ENCODE measurements around the gene ADCYAP1R1.

The ADCYAP1R1 gene

DNA sequence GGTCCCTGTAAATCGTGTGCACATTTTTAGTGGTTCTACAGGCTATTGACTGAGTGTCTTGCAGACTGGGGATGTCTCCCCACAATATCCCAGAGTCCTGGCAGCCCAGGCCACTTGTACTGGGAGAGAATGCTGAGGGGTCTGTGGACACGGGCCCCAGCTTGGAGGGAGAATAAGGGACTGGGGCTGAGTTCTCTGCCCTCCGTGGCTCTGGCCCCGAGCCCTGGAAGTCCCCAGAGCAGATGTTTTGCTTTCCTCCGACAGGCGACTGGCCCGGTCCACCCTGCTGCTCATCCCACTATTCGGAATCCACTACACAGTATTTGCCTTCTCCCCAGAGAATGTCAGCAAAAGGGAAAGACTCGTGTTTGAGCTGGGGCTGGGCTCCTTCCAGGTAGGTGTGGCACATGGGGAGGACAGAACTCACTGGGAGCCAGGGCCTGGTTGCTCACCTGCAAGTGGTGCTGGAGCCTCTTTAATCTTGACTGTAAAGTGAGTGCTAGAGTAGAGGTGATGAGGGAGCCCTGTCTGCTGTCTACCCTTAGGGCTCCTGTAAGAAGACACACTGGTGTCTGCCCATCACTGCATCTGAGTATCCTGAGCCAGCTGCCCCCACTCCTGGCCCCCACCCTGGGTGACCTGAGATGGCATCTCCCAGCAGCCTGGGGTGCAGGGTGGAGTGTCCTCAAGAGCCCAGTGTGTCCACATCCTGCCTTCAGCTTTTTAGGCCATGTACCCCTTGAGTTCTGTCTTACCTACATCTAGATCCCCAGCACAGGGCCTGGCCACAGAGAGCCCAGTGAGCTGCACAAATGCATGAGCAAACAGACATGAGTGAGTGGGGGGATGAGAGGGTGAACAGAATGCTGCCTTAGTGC is 51.1 kb downstream of the ADCYAP1R1 start:
- DNase-seq (ENCODE audit: insufficient read length) (no peak), FAIRE-seq (no peak)
- no peak for TF ChIP-seq POLR2AphosphoS5 (IDR thresholded peaks at IDR 0.05; ENCODE audit: low read depth, low read length)
- TF ChIP-seq TAF1 (IDR thresholded peaks at IDR 0.05; ENCODE audit: borderline replicate concordance, low read depth, low read length) = no peak
- TF ChIP-seq POLR2A (IDR thresholded peaks at IDR 0.05; ENCODE audit: low read depth, low read length) = no peak

DNA sequence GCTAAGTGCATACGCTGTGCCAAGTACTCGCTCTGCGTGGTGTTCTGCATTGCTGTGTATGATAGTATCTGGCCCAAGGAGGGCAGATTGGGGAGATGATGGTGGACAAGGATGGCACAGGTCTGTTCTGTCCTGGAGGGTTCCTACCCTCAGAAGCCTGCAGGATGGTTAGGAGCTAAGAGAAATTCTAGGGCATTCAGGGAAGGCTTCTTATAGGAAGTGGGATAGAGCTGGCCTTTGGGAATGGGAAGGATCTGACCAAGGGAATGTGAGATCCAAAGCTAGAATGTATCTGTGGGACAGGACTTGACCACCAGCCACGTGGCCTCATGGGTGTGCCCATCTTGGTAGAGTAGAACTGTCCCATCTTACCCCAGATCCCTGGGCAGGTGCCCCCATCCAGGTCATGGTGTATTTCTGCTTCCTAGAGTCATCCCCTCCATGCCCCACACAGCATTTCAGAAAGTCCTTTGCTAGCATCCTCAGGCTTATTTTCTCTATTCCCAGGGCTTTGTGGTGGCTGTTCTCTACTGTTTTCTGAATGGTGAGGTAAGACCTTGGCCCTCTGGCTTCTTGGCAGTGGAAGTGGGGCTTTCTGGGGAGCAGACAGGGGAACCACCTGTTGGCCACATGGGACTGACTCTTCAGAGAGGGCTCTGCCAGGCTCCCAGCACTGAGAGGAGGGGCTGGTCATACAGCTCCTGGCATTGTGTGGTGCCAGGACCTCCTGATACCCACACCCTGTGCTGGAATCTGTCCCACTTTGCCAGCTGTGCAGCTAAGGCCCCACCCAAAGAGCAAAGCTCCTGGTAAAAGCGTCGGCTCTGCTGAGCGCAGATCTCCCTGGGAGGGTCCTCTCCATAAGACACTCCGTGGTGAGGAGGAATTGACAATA is 52.5 kb downstream of the ADCYAP1R1 start:
- no peak for DNase-seq (ENCODE audit: insufficient read length)
- TF ChIP-seq POLR2AphosphoS5 (IDR thresholded peaks at IDR 0.05; ENCODE audit: low read depth, low read length) (no peak), POLR2A (IDR thresholded peaks at IDR 0.05; ENCODE audit: low read depth, low read length) (no peak)
- FAIRE-seq = no peak

DNA sequence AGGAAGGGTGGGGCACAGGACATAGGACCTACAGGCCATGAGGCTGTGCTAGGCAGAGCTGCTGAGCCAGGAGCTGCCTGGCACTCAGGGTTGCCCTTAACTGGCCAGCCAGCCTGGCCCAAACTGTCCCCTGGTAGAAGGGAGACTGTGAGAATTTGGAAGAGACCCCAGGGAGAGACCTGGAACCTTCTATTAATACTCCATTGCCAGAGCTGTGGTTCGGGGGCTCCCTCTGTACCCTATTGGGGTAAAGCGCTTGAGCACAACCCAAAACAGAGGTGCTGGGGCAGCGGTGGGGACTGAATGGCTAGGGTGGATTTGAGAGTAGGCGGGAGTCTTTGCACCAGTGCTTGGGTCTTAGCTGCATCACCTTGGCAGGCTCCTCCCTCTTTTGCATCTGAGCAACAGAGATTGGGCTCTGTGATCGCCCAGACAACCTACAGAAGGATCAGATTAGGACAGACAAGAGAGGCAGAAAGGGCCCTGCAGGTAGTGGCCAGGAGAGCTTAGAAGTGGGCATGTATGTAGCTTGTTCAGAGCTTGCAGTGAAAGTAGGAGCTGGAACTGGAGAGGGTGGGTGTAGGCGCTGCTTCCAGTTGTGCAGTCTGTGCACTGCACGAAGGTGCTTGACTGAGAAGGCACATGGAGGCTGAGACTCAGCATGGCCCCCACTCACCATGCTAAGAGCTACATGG is 53.3 kb downstream of the ADCYAP1R1 start:
- no peak for TF ChIP-seq POLR2A (IDR thresholded peaks at IDR 0.05; ENCODE audit: low read depth, low read length)
- no peak for TF ChIP-seq POLR2AphosphoS5 (IDR thresholded peaks at IDR 0.05; ENCODE audit: low read depth, low read length)
- TF ChIP-seq TAF1 (IDR thresholded peaks at IDR 0.05; ENCODE audit: borderline replicate concordance, low read depth, low read length) = no peak
- FAIRE-seq = no peak
- DNase-seq (ENCODE audit: insufficient read length) = no peak

DNA sequence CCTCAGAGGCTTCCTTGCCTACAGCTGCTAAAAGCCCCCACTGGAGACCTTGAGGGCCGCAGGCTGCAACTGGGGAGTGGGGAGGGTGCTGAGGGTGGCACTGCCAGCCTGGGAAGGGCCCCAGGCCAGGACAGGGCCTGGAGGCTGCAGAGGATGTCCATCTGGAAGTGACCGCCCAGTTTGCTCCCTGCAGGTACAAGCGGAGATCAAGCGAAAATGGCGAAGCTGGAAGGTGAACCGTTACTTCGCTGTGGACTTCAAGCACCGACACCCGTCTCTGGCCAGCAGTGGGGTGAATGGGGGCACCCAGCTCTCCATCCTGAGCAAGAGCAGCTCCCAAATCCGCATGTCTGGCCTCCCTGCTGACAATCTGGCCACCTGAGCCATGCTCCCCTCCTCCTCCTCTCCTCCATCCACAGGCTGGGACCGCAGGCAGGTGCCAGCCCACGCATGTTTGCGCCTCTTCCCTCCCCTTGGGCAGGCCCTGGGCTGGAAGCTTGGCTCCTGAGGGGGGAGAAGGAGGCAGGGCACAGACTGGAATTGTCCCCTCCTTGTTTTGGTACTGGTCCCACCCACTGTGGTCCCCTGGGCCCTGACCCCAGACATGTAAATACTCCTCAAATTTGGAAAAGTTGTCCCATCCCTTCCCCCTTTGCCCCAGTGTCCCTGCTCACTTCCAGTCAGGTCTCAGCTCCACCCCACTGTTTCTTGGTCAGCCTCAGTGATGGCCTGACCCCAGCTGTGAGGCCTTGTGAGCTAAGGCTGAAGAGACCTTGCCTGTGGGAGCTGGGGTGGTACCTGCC is 54.4 kb downstream of the ADCYAP1R1 start:
- TF ChIP-seq TAF1 (IDR thresholded peaks at IDR 0.05; ENCODE audit: borderline replicate concordance, low read depth, low read length) = no peak
- TF ChIP-seq POLR2AphosphoS5 (IDR thresholded peaks at IDR 0.05; ENCODE audit: low read depth, low read length) = no peak
- TF ChIP-seq POLR2A (IDR thresholded peaks at IDR 0.05; ENCODE audit: low read depth, low read length) = no peak
- DNase-seq (ENCODE audit: insufficient read length) = no peak
- no peak for FAIRE-seq

DNA sequence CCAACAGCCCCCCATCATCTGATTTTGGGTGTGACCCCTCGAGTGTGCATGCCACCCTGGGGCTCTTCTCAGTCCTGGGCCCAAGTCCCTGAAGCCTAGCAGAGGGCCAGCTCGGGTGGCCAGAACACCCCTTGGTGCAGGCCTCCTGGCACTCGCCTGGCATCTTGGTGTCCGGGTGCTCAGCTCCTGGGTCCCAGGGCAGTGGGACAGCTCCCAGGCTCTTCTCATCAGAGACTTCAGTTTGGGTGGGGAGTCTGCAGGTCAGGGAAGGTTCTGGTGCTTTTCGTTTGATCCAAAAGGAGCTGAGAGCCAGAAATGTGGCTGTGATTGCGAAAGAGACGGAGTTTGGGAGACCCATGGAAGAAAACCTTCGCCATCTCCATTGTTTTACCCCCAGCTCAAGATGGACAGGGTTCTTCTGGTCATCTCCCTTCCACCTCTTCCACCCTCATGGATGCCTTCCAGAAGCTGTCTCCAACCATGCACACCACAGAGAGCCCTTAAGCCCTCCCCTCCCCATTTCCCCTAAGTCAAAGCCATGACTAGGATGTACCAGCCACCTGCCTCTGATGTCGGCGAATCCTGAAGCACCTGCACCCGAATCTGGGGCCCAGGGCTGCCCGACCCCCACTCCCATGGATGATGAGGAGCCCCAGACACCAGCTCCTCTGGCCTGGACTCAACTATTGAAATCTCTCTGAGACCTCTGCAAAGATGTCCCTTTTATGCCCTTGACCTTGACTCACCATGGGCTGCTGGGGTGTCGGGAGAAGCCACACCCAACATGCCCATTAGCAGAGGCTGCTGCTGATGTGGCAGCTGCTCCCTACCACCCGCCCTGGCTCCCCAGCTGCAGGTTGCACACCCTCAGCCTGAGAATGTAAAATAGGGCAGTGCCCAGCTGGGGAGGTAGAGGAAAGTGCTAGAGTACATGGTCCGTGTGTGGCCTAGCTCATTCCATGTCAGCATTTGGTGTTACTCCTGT is 55.3 kb downstream of the ADCYAP1R1 start:
- TF ChIP-seq POLR2A (IDR thresholded peaks at IDR 0.05; ENCODE audit: low read depth, low read length) (no peak), POLR2AphosphoS5 (IDR thresholded peaks at IDR 0.05; ENCODE audit: low read depth, low read length) (no peak), TAF1 (IDR thresholded peaks at IDR 0.05; ENCODE audit: borderline replicate concordance, low read depth, low read length) (no peak)
- no peak for FAIRE-seq
- DNase-seq (ENCODE audit: insufficient read length) = no peak

DNA sequence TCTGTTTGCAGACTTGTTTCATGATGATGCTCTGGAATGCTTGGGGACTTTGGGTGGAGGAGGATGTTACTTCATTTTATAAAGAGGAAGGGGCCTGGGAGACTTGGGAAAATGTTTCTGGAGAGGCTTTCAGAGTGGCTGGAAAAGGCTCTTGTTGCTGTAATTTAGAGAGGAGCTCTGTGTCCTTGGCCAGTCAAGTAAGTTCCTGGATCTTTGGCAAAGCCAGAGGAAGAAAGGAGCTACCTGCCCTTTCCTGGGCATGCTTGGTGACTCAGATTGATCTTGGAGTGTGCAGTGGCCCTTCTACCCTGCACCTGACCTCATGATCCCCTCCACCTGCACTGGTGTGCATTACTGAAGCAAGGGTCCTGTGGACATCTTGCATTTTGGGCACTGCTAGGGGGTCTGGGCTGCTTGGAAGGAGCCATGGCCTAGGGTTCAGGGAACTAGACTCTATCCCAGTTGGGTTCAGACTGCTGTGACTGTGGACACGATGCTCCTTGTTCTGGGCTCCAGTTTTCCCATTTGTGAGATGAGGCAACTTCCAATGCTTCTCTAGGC is 56.1 kb downstream of the ADCYAP1R1 start:
- TF ChIP-seq TAF1 (IDR thresholded peaks at IDR 0.05; ENCODE audit: borderline replicate concordance, low read depth, low read length) (no peak), POLR2AphosphoS5 (IDR thresholded peaks at IDR 0.05; ENCODE audit: low read depth, low read length) (no peak), POLR2A (IDR thresholded peaks at IDR 0.05; ENCODE audit: low read depth, low read length) (no peak)
- no peak for DNase-seq (ENCODE audit: insufficient read length)
- no peak for FAIRE-seq

DNA sequence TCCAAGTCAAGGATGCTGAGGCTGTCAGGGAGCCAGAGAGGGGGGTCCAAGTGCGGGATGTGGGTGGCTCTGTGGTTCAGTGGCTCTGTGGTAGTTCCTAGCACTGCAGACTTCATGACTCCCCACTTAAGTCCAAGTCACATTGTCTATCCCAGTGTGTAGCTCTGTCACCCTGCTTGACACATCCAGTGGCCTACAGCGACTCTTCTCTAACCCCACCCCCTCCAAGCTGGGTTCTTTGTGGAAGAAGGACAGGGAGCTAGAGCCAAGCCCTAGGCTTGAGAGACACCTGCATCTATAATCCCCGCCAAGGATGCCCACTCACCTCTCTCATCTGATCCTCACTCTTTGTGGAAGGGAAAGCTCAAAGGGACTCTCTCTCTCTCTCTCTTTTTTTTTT is 57.6 kb downstream of the ADCYAP1R1 start:
- DNase-seq (ENCODE audit: insufficient read length) = no peak
- no peak for TF ChIP-seq POLR2AphosphoS5 (IDR thresholded peaks at IDR 0.05; ENCODE audit: low read depth, low read length)
- no peak for TF ChIP-seq TAF1 (IDR thresholded peaks at IDR 0.05; ENCODE audit: borderline replicate concordance, low read depth, low read length)
- no peak for TF ChIP-seq POLR2A (IDR thresholded peaks at IDR 0.05; ENCODE audit: low read depth, low read length)
- FAIRE-seq = no peak

DNA sequence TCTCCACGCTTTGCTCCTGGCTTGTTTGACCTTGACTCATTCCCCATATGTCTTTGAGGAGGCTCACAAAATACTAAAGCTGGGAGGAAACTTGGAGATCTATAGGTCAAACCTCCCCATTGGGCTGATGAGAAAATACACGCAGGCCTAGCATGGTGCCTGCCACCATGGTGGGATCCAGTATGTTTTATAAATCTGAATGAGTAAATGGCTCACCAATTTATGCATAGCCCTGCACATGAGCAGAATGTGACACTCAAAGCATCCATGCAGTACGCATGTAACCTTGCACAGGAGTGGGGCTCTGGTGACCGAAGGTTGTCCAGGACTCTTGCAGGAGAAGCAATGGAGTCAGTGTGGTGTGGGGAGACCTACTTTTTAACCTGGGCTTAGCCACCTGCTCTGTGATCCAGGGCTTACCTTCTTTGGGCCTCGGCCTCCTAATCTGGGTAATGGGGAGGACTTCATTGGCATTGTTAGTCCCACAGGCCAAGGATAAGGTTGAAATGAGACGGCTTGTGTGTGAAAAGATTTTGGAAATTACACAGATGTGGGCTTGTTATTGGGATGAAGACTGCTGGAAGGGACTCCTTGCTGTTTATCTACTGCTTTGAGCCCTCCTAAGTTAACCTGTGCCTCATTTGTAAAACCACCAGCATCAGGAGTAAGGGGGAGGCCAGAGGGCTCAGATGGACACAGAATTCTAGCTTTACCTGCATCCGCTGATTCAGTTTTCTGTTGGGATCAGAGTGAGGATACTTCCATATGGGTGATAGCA is 58.4 kb downstream of the ADCYAP1R1 start:
- DNase-seq (ENCODE audit: insufficient read length) = no peak
- FAIRE-seq = no peak
- TF ChIP-seq POLR2A (IDR thresholded peaks at IDR 0.05; ENCODE audit: low read depth, low read length) (no peak), POLR2AphosphoS5 (IDR thresholded peaks at IDR 0.05; ENCODE audit: low read depth, low read length) (no peak), TAF1 (IDR thresholded peaks at IDR 0.05; ENCODE audit: borderline replicate concordance, low read depth, low read length) (no peak)

DNA sequence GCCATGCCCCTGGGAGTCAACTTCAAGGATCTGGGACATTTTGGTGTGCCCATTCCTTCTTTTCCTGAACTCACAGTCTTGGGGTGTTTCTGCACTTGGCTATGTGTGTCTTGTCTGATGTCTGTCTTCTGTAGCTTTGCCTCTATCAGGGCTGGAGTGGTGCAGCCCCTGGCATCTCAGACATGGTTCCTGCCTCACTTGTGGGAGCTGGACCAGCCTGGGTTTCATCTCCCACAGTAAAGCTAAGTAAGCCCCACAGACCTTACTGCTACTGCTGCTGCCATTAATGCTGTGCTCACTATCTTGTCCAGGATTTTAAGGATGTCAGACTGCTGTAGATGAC is 59.0 kb downstream of the ADCYAP1R1 start:
- DNase-seq (ENCODE audit: insufficient read length) (no peak), FAIRE-seq (no peak)
- TF ChIP-seq POLR2AphosphoS5 (IDR thresholded peaks at IDR 0.05; ENCODE audit: low read depth, low read length) (no peak), TAF1 (IDR thresholded peaks at IDR 0.05; ENCODE audit: borderline replicate concordance, low read depth, low read length) (no peak), POLR2A (IDR thresholded peaks at IDR 0.05; ENCODE audit: low read depth, low read length) (no peak)
